GM11168 (cell line): ENCODE data around the gene POFUT2.

Experiments used
- in situ Hi-C: fragments of 300-500 bp; cut with MboI; formaldehyde crosslinking; loops from one replicate; pipeline ENCODE4 v1.12.0; 2022; ENCODE audit warnings: low sequenced_read_pairs; ENCODE audit not compliant: unreplicated experiment

Gene POFUT2

DNA sequence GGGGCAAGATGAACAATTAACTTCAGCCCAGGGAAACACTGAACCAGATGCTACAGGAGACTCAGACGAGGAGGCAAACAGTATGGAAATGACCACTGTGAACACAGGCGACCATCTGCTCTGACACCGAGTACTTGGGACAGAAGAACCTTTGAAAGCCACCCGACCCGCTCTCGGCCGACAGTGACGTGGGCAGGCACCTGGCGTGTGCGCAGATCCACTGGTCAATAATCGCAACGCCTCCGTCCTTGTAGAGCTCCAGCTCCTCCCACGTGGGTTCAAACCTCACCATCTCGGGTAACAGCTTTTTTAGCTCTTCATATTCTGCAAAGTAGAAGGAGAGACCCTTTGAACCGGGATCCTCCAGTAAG, 20.3 kb downstream of the POFUT2 start:
- in situ Hi-C loops, result no loop called here

GRCh38 chr21:45266518-45267389, 20.9 kb downstream of the POFUT2 start:
- in situ Hi-C loops, result no loop called here

GRCh38 chr21:45265721-45266517, 21.8 kb downstream of the POFUT2 start:
- in situ Hi-C loops, result no loop called here

DNA sequence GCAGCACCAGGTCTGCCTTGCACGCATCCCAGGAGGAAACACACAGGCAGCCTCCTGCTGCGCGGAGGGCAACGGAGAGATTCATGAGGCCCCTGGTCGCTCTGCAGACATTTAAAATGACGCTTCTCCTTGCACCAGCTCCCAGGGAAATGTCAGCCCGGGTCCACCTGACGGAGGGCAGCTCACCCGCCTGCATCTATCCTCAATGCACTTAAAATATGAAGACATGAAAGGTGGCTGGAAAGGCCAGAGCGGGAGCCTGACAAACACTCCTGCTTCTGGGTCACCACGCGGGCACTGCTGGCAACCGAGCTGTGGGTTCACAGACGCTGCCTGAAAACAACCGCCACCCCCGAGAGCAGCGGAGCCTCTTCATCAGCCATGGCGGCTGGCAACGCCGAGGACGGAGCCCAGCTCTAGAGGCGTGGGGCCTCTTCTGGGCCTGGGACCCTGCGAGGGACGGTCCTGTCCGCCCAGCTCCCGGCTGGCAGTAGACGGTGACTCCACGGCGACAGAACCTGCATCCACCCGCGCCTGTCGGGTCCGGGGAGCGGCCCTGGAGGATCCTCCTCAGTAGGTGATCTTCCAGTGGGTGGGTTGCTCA, 22.7 kb downstream of the POFUT2 start:
- in situ Hi-C loops, result no loop called here

- in situ Hi-C loops, result no loop called here
These were observed 23.4 kb downstream of the POFUT2 start for GRCh38 chr21:45264146-45264911.

- in situ Hi-C loops, result no loop called here
These were observed 24.2 kb downstream of the POFUT2 start for GRCh38 chr21:45263534-45263933.

DNA sequence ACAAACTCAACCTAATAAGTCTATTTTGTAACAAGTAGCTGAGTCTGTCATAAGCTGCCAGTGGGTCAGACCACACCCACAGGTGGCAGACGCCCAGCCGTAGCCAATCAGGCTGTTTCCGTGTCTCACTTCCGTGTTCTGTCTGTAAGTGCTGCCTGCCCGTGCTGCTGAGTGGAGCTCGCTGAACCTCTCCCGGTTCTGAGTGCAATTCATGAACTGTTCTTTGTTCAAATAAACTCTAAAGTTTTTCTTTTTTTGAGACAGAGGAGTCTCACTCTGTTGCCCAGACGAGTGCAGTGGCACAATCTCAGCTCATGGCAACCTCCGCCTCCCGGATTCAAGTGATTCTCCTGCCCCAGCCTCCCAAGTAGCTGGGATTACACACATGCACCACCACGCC, 25.1 kb downstream of the POFUT2 start:
- in situ Hi-C loops, result no loop called here

DNA sequence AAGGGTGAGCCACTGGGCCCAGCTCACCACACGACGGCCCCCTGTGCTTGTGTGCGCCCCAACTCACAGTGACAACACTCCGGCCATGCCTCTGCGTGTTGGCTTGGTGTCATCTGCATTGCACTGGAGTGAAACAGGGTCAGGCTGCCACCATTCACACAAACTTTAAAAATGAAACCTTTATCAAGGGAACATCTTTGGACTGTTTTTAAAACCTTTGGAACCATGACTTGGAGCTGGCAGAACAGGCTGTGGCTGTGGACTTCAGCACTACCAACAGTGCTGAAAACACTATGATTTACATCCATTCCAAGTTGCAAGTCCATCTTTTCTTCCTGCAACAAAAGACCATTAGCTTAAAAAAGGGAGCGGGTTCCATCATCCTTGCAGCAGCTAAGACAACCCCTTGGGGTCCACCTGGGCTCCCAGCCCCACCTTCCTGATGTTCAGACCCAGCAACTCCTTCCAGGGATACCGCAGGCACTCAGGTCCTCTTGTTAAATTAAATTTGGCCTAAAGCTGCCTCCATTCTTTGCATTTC, 25.6 kb downstream of the POFUT2 start:
- in situ Hi-C loops, result no loop called here

DNA sequence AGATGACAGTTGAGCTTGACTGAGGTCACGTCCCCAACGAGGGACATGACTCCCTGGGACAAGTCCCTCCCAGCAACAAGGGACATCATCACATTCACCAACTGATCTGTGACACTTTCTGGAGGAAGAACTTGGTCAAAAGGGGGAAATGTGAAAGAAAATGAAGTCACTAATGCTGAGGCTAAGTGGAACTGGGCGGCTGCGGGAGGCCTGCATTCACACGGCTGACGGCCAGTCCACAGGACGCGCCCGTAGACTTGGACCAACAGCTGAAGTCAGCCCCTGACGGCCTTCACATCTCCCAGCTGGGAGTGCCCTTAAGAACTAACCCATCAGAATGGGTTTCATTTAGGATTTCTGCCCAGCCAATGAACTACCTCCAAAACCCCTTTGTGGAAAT, 26.6 kb downstream of the POFUT2 start:
- in situ Hi-C loops, result no loop called here

DNA sequence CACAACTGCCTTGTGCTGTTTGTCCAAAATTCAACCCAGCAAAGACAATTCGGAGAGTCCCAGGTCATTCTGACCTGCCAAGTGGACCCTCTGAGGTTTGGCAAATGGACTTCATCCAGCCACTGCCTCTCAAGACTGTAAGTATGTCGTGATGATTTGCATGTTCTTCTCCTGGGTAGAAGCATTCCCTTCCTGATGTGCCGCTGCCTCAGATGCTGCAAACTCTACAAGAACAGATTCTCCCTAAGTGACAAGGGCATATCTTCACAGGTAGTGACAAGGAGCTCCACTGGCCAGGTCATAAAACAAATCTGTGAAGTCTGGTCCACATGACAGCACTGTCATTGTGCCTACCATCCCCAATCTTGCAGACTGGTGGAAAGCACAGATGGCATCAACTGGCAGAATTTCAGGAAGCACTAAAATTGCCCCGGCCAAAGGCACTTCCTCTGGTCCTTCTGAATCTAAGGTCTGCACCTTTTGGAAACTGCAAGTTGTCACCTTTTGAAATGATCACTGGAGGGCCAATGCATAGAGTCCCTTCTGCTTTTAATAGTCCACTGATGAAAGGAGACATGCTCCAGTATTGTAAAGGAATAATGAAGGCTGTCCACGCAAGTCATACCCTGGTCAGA, 27.4 kb downstream of the POFUT2 start:
- in situ Hi-C loops, result no loop called here

DNA sequence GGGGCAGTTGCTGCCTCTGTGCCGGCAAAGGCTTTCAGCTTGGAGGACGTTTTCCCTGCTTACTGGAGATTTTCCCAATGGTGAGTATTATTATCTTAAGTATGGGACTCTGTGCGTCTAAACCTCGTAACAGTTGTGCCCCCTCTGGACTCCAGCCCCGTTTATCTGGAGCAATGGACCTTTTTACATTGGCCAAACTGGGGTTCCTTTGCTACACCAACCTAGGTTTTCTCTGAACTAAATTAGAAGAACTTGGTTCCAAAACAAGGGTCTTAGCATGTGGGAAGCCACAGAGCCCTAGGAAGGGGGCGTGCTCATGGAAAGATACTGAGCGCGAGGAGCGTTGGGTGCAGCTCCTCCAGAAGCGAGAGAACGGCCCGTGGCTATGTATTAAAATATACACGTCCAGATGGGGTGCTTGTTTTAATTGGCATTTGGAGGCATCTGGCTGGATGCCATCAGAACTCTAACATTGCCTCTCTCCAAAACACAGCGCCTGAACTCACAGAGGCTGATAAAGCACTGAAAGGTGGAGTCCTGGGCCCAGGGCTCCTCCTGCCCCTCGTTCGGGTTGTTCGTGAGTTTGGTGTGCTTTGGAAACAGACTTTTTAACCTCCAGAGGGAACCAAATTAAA, 28.4 kb downstream of the POFUT2 start:
- in situ Hi-C loops, result no loop called here

DNA sequence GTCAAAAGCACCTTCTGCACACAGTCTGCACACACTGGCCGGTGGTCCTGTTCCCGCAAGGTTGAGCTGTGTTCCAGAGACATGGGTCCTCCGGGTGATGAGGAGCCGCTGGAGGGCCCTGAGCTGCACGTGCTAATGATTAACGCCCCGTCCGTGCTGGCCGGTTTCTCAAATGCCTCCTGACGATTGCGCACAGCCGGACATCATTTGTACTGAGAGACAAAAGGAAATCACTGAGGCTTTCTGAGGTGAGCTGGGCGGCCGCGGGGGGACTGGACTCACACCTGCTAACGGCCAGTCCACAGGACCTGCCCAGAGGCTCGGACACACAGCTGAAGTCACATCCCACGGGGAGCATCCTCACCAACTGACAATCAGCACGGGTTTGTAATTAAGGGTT, 29.2 kb downstream of the POFUT2 start:
- in situ Hi-C loops, result no loop called here

GRCh38 chr21:45257673-45258341, 29.9 kb downstream of the POFUT2 start:
- in situ Hi-C loops, result no loop called here

GRCh38 chr21:45256912-45257672, 30.6 kb downstream of the POFUT2 start:
- in situ Hi-C loops, result no loop called here

- in situ Hi-C loops, result no loop called here
These were observed 31.4 kb downstream of the POFUT2 start for GRCh38 chr21:45256021-45256911.

- in situ Hi-C loops, result no loop called here
These were observed 32.2 kb downstream of the POFUT2 start for GRCh38 chr21:45255381-45256020.
